Testis (tissue), 2 donors: ENCODE measurements around the gene DNER.

Experiments
- CTCF ChIP-seq, 3 experiments: fragments of 450-650 bp in 2 of 3; fragments of 200-600 bp in 1 of 3; sonication (generic) in 1 of 3; IDR thresholded peaks; one replicate each; pipeline ENCODE4 v1.5.1; 2016 to 2019; ENCODE audit warnings: antibody characterized with exemption in 3 of 3, mild to moderate bottlenecking in 2 of 3, moderate library complexity in 1 of 3
- POLR2A ChIP-seq: fragments of 450-650 bp; IDR thresholded peaks from one replicate; pipeline ENCODE4 v1.6.1; 2017; ENCODE audit warnings: antibody characterized with exemption, mild to moderate bottlenecking, moderate library complexity

GRCh38 chr2:229467783-229468182 lies 246.6 kb downstream of the DNER start:
- TF ChIP-seq CTCF (IDR thresholded peaks at IDR 0.05) (no peak), POLR2A (no peak)
